Loucy (cell line): ENCODE data around the gene FHL3.

Experiments used
- H2AFZ ChIP-seq: fragments of 200-600 bp; sonication (generic); 2 replicates; pipeline ENCODE4 v1.6.0; 2016; ENCODE audit warnings: antibody characterized with exemption, mild to moderate bottlenecking, low read length, moderate library complexity
- H3F3A ChIP-seq: fragments of 200-600 bp; 2 replicates; pipeline ENCODE4 v1.6.0; 2016; ENCODE audit warnings: antibody characterized with exemption, low read depth, mild to moderate bottlenecking
- H3K27me3 ChIP-seq: fragments of 200-600 bp; sonication (generic); 2 replicates; pipeline ENCODE4 v1.6.1; 2014; ENCODE audit warnings: low read length, mild to moderate bottlenecking; ENCODE audit not compliant: insufficient read depth, poor library complexity, severe bottlenecking
- H3K36me3 ChIP-seq: fragments of 200-600 bp; sonication (generic); 2 replicates; pipeline ENCODE4 v1.6.1; 2016; ENCODE audit warnings: low read length; ENCODE audit not compliant: insufficient read depth
- H3K4me1 ChIP-seq: fragments of 200-600 bp; sonication (generic); 2 replicates; pipeline ENCODE4 v1.5.1; 2014; ENCODE audit warnings: low read length, mild to moderate bottlenecking; ENCODE audit not compliant: insufficient read depth, poor library complexity, severe bottlenecking
- H3K4me2 ChIP-seq: fragments of 200-600 bp; sonication (generic); 2 replicates; pipeline ENCODE4 v1.6.0; 2014; ENCODE audit warnings: antibody characterized with exemption, low read length, low read depth, mild to moderate bottlenecking; ENCODE audit not compliant: poor library complexity, severe bottlenecking
- H3K4me3 ChIP-seq: fragments of 200-600 bp; sonication (generic); 2 replicates; pipeline ENCODE4 v1.5.1; 2014; ENCODE audit warnings: low read length, mild to moderate bottlenecking, mixed read lengths; ENCODE audit not compliant: poor library complexity, severe bottlenecking
- H3K79me2 ChIP-seq: fragments of 200-600 bp; sonication (generic); 2 replicates; pipeline ENCODE4 v1.6.1; 2014; ENCODE audit warnings: low read length; ENCODE audit not compliant: insufficient read depth
- H3K9ac ChIP-seq: fragments of 200-600 bp; sonication (generic); 2 replicates; pipeline ENCODE4 v1.6.0; 2014; ENCODE audit warnings: mild to moderate bottlenecking, low read depth, low read length, moderate library complexity; ENCODE audit not compliant: poor library complexity, severe bottlenecking
- H3K9me2 ChIP-seq: fragments of 200-600 bp; sonication (generic); replicated peaks from 2 replicates; pipeline ENCODE4 v1.6.1; 2016; ENCODE audit warnings: low read depth, low read length, mixed read lengths
- H3K9me3 ChIP-seq: fragments of 200-600 bp; sonication (generic); 2 replicates; pipeline ENCODE4 v1.6.1; 2014; ENCODE audit warnings: mild to moderate bottlenecking, antibody characterized with exemption, low read length, low read depth; ENCODE audit not compliant: insufficient read depth
- H4K20me1 ChIP-seq: fragments of 200-600 bp; sonication (generic); 2 replicates; pipeline ENCODE4 v1.6.0; 2014; ENCODE audit warnings: antibody characterized with exemption, low read length, mild to moderate bottlenecking; ENCODE audit not compliant: insufficient read depth, poor library complexity, severe bottlenecking
- CTCF ChIP-seq: fragments of 200-600 bp; sonication (generic); conservative IDR thresholded peaks from 2 replicates; pipeline ENCODE4 v1.5.1; 2014; ENCODE audit warnings: mild to moderate bottlenecking, antibody characterized with exemption, low read length
- EZH2phosphoT487 ChIP-seq: fragments of 200-600 bp; IDR thresholded peaks from 2 replicates; pipeline ENCODE4 v1.6.1; 2018; ENCODE audit warnings: antibody characterized with exemption, mild to moderate bottlenecking, moderate library complexity, borderline replicate concordance

FHL3 gene

GRCh38 chr1:37998089-37998808 lies 7.1 kb downstream of the FHL3 start:
- peaks cover 45% of the 10 kb centered on the region; the same call in 1 of the 2 replicates for H3K79me2 ChIP-seq
- peaks cover 42% of the 10 kb centered on the region for H3K4me1 ChIP-seq
- no peak for TF ChIP-seq CTCF
- TF ChIP-seq EZH2phosphoT487: no peak
- H3K4me2 ChIP-seq: peak overlapping the region; percentile 97
- H3K4me3 ChIP-seq: peak overlapping the region; percentile 70
- peaks cover 5% of the 10 kb centered on the region; the same call in 1 of the 2 replicates for H3K36me3 ChIP-seq
- no peak overlapping the region for H2AFZ ChIP-seq
- peaks cover 2% of the 10 kb centered on the region for H4K20me1 ChIP-seq
- H3F3A ChIP-seq: no peaks in the 10 kb centered on the region
- no peaks in the 10 kb centered on the region for H3K9me2 ChIP-seq
- H3K9me3 ChIP-seq: no peaks in the 10 kb centered on the region
- H3K27me3 ChIP-seq: no peaks in the 10 kb centered on the region
- H3K9ac ChIP-seq: peak overlapping the region; percentile 76

GRCh38 chr1:37997256-37998088 lies 7.8 kb downstream of the FHL3 start:
- H3K79me2 ChIP-seq: peaks cover 38% of the 10 kb centered on the region; the same call in 1 of the 2 replicates
- H3F3A ChIP-seq: no peaks in the 10 kb centered on the region
- no peaks in the 10 kb centered on the region for H4K20me1 ChIP-seq
- H3K9me3 ChIP-seq: no peaks in the 10 kb centered on the region
- peaks cover 5% of the 10 kb centered on the region; the same call in 1 of the 2 replicates for H3K36me3 ChIP-seq
- peaks cover 39% of the 10 kb centered on the region for H3K4me1 ChIP-seq
- no peaks in the 10 kb centered on the region for H3K27me3 ChIP-seq
- no peak overlapping the region for H3K4me3 ChIP-seq
- H3K9me2 ChIP-seq: no peaks in the 10 kb centered on the region
- TF ChIP-seq EZH2phosphoT487 (no peak), CTCF (no peak)
- H3K4me2 ChIP-seq: peak overlapping the region; percentile 97
- no peak overlapping the region for H2AFZ ChIP-seq
- peak overlapping the region; percentile 76 for H3K9ac ChIP-seq

DNA sequence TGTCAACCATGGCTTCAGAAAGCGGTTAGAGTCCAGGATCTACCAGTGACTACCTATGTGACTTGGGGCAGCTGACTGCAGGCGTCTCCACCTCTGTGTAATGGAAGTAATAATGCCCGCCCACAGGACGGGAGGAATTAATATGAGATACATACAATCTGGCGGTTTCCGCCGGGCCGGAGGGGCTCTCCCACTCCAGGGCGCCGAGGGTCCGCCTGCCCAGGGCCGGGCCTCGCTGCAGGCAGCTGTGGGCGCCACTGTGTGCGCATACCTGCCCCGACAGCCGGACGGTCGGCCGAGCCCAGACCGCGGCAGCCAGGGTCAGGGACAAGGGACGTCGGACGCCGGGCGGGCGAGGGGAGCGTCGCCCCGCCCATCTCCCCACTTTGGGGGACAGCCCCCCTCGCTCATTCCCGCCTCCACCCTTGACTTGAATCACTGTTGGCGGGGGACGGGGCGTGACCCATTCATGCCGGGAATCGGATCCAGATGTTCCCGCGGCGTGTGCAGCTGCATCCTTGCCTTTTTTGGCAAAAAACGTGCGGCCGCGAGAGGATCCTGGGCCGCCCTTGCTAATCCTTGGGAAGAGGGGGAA lies 9.5 kb downstream of the FHL3 start:
- H3K36me3 ChIP-seq: peaks cover 5% of the 10 kb centered on the region; the same call in 1 of the 2 replicates
- no peaks in the 10 kb centered on the region for H3K9me3 ChIP-seq
- no peaks in the 10 kb centered on the region for H4K20me1 ChIP-seq
- H3K79me2 ChIP-seq: peaks cover 27% of the 10 kb centered on the region; the same call in 1 of the 2 replicates
- H3K9ac ChIP-seq: no peak overlapping the region
- TF ChIP-seq CTCF (no peak), EZH2phosphoT487 (no peak)
- H3K9me2 ChIP-seq: no peaks in the 10 kb centered on the region
- peaks cover 28% of the 10 kb centered on the region for H3K4me1 ChIP-seq
- no peak overlapping the region for H3K4me3 ChIP-seq
- no peak overlapping the region for H3K4me2 ChIP-seq
- H3F3A ChIP-seq: no peaks in the 10 kb centered on the region; the same call in 1 of the 2 replicates
- no peak overlapping the region for H2AFZ ChIP-seq
- no peaks in the 10 kb centered on the region for H3K27me3 ChIP-seq
